KBM-7 (cell line): ENCODE data around the gene KY.
A peak's percentile ranks its signal among the peaks of the same experiment; 100 is the strongest.
"Not testable (repeated sequence)": the region's sequence is repeated elsewhere in the genome, so short reads cannot be mapped to it uniquely, and the experiment has no call there.

Source experiments
- DNase-seq: peaks from one replicate; pipeline ENCODE4 v3.0.0-alpha.2; 2015
- in situ Hi-C: fragments of 300-500 bp; cut with MboI; formaldehyde crosslinking; loops from 2 replicates; pipeline ENCODE4 v1.14.3; 2020; ENCODE audit warnings: low sequenced_read_pairs, low pct_unique_long_range_greater_than_20kb, mixed read lengths

Gene KY

GRCh38 chr3:134592806-134593205 lies 58.0 kb downstream of the KY start:
- in situ Hi-C loops: no loop called here

DNA sequence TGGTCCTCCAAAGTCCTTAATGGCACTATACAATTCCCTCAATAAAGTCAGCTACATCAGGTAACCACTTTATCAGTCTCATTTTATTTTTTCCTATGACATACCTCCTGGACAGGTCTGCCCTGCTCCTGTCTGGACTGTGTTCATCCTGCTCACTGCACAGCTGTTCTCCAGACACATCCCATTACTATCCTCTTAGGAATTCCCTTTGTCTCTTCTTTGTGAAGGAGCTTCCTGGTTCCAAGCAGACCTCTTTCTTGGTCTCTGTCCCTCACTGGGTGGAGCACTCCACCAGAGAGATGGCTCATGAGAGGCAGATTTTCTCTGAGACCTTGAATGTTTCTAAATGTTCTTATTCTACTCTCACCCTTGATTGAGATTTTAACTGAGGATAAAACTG lies 60.1 kb downstream of the KY start:
- in situ Hi-C loops: no loop called here
- DNase-seq: no peak

More at GRCh38 chr3:134592806-134593205, 58.0 kb downstream of the KY start:
- DNase-seq: no peak

GRCh38 chr3:134579141-134579665 lies 71.6 kb downstream of the KY start:
- no peak for DNase-seq
- in situ Hi-C loops: no loop called here

GRCh38 chr3:134576831-134577230 lies 74.0 kb downstream of the KY start:
- in situ Hi-C loops: no loop called here
- no peak for DNase-seq

- DNase-seq: no peak
- in situ Hi-C loops: no loop called here
Measured at GRCh38 chr3:134576426-134576825, 74.4 kb downstream of the KY start.

GRCh38 chr3:134569899-134570298 lies 80.9 kb downstream of the KY start:
- in situ Hi-C loops, DNase-seq: not testable (repeated sequence)

DNA sequence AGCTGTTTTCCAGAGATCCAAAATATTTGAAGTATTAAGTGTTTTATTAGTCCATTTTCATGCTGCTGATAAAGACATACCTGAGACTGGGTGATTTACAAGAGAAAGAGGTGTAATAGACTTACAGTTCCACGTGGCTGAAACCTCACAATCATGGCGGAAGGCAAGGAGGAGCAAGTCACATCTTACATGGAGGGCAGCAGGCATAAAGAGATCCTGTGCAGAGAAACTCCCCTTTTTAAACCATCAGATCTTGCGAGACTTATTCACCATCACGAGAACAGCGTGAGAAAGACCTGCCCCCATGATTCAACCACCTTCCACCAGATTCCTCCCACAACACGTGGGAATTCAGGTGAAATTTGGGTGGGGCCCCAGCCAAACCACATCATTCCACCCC lies 82.0 kb downstream of the KY start:
- in situ Hi-C loops: no loop called here
- no peak for DNase-seq

DNA sequence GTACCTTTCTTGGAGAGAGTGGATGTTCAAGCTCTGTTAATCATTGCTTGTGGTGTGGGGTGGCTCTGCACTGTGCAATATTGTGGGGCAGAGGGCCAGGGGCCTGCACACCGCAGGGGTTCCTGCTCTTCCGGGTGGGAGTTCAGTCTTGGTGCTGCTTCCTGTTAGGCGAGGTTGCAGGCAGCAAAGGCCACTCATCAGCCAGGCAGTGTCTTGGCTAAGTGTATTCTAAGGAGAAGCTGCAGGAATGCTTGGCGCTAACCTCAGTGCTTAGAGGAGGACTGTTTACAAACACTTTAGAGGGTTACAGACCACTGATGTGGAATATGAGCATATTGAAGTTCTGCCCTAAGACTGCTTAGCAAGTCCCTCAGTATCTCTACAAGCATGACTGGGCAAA lies 83.2 kb downstream of the KY start:
- in situ Hi-C loops: no loop called here

DNA sequence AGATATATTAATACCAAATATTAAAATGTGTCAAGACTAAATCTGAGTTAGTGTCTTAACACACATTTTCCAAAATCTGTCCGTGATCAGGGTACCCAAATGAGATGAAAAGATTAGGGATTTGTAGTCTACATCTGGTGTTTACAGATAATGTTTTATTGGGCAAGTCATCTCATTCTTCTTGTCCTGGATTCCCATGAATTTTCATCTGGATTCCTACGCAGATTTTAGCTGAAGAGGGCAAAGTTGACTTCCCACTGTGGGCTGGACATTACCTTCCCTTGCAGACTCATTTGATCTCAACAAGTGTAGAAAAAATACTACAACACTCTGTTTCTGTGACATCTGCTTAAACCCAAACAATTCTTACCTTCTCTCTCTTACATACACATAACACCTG lies 85.8 kb downstream of the KY start:
- in situ Hi-C loops: no loop called here
- DNase-seq: no peak

More for the DNA sequence above, 83.2 kb downstream of the KY start:
- DNase-seq: peak; percentile 71

DNA sequence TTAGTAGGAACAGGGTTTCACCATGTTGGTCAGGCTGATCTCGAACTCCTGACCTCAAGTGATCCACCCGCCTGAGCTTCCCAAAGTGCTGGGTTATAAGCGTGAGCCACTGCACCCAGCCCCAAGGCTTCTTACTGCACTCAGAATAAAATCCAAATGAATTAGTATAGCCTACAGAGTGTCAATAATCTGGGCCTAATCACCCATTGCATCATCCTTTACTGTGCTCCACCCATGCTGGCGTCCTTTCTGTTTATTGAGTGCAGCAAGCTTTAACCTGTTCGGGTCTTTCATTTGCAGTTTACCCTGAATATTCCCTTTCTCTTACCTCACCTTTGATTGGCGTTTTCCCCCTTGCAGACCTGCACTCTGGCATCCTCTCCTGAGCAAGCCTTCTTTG lies 87.2 kb downstream of the KY start:
- DNase-seq: no peak
- in situ Hi-C loops: no loop called here

GRCh38 chr3:134562055-134562454 lies 88.8 kb downstream of the KY start:
- in situ Hi-C loops: no loop called here
- DNase-seq: no peak

- in situ Hi-C loops: no loop called here
Measured at GRCh38 chr3:134559591-134559990, 91.2 kb downstream of the KY start.

More at GRCh38 chr3:134559591-134559990, 91.2 kb downstream of the KY start:
- peak; percentile 42 for DNase-seq
